COLO668 (cell line): ENCODE results near the gene RXRA.

Source experiments
- DNase-seq: peaks from one replicate; lab custom pipeline; 2025; ENCODE audit not compliant: unreplicated experiment; lab: John Stamatoyannopoulos, UW

Gene RXRA

GRCh38 chr9:134379831-134380365 lies 53.6 kb downstream of the RXRA start:
- DNase-seq: no peak

GRCh38 chr9:134380542-134381271 lies 54.5 kb downstream of the RXRA start:
- DNase-seq: no peak

GRCh38 chr9:134381272-134381661 lies 55.0 kb downstream of the RXRA start:
- DNase-seq: no peak

GRCh38 chr9:134381671-134382516 lies 55.6 kb downstream of the RXRA start:
- no peak for DNase-seq

- DNase-seq: no peak
Observed at GRCh38 chr9:134382733-134383132, 56.5 kb downstream of the RXRA start.

- DNase-seq: no peak
Observed at GRCh38 chr9:134383148-134383547, 56.9 kb downstream of the RXRA start.

GRCh38 chr9:134384811-134385479 lies 58.7 kb downstream of the RXRA start:
- no peak for DNase-seq

- no peak for DNase-seq
Observed at GRCh38 chr9:134385915-134386314, 59.7 kb downstream of the RXRA start.

GRCh38 chr9:134386951-134387831 lies 60.9 kb downstream of the RXRA start:
- no peak for DNase-seq

- DNase-seq: no peak
Observed at GRCh38 chr9:134388289-134388808, 62.1 kb downstream of the RXRA start.

- no peak for DNase-seq
Observed at GRCh38 chr9:134388976-134389375, 62.7 kb downstream of the RXRA start.

GRCh38 chr9:134389642-134390041 lies 63.4 kb downstream of the RXRA start:
- no peak for DNase-seq

GRCh38 chr9:134390537-134390936 lies 64.3 kb downstream of the RXRA start:
- no peak for DNase-seq

- DNase-seq: no peak
Observed at GRCh38 chr9:134390947-134391318, 64.7 kb downstream of the RXRA start.

- DNase-seq: no peak
Observed at GRCh38 chr9:134391319-134392231, 65.3 kb downstream of the RXRA start.

- no peak for DNase-seq
Observed at GRCh38 chr9:134392900-134393299, 66.6 kb downstream of the RXRA start.

GRCh38 chr9:134393582-134394280 lies 67.5 kb downstream of the RXRA start:
- no peak for DNase-seq

- DNase-seq: no peak
Observed at GRCh38 chr9:134395002-134395517, 68.8 kb downstream of the RXRA start.
